K562 (cell line): ENCODE data around the gene PCMTD2. TPM values are rescaled to one million over a fixed set of nuclear protein-coding genes. Genes with fewer than 3 reads are reported as not detected.

Source experiments
- ARID2 ChIP-seq: fragments of 450-650 bp; IDR thresholded peaks from 2 replicates; pipeline ENCODE4 v1.6.1; 2017; ENCODE audit warnings: antibody characterized with exemption, mild to moderate bottlenecking
- ARID3A ChIP-seq: IDR thresholded peaks from 2 replicates; pipeline ENCODE4 v1.6.1; 2012; ENCODE audit warnings: low read depth, low read length, improper control_type of control experiment, borderline replicate concordance
- ELF2 ChIP-seq: fragments of 250-450 bp; sonication (Bioruptor Pico); IDR thresholded peaks from 2 replicates; pipeline ENCODE4 v1.5.0; 2021; ENCODE audit warnings: mild to moderate bottlenecking
- FOXP4 ChIP-seq: sonication (generic); formaldehyde crosslinking; IDR thresholded peaks from 2 replicates; pipeline ENCODE4 v1.8.0; 2022; ENCODE audit warnings: mild to moderate bottlenecking, missing genetic modification reagents, borderline replicate concordance
- GABPB2 ChIP-seq: fragments of 250-450 bp; sonication (Bioruptor Pico); conservative IDR thresholded peaks from 2 replicates; pipeline ENCODE4 v1.5.1; 2021; ENCODE audit warnings: mild to moderate bottlenecking
- HNRNPUL1 ChIP-seq: fragments of 200-400 bp; formaldehyde crosslinking; IDR thresholded peaks from 2 replicates; pipeline ENCODE4 v1.6.1; 2017; ENCODE audit warnings: low read length
- HSF4 ChIP-seq: fragments of 250-450 bp; sonication (Bioruptor Pico); IDR thresholded peaks from 2 replicates; pipeline ENCODE4 v2.1.2; 2022; ENCODE audit warnings: mild to moderate bottlenecking, moderate library complexity, borderline replicate concordance
- IRF2 ChIP-seq: sonication (generic); formaldehyde crosslinking; IDR thresholded peaks from 2 replicates; pipeline ENCODE4 v1.8.1; 2022; ENCODE audit warnings: mild to moderate bottlenecking, missing genetic modification reagents
- JUND ChIP-seq, 2 experiments: IDR thresholded peaks; 2 replicates in 1 of 2; 3 replicates in 1 of 2; pipeline ENCODE4 v1.6.1; 2011; ENCODE audit warnings: borderline replicate concordance in 2 of 2, low read depth in 2 of 2, low read length in 2 of 2, improper control_type of control experiment in 1 of 2, missing biosample characterization in 1 of 2, missing genetic modification characterization in 1 of 2, missing genetic modification reagents in 1 of 2
- KDM4B ChIP-seq, 2 experiments: fragments of 450-650 bp in 1 of 2; sonication (generic) in 1 of 2; IDR thresholded peaks; 2 replicates each; pipeline ENCODE4 v1.6.1; 2016 to 2017; ENCODE audit warnings: borderline replicate concordance in 2 of 2, antibody characterized with exemption in 1 of 2, low read depth in 1 of 2, mild to moderate bottlenecking in 1 of 2
- LCOR ChIP-seq: sonication (generic); formaldehyde crosslinking; IDR thresholded peaks from 2 replicates; pipeline ENCODE4 v1.8.0; 2022; ENCODE audit warnings: mild to moderate bottlenecking, missing genetic modification reagents
- POLR2H ChIP-seq: IDR thresholded peaks from 2 replicates; pipeline ENCODE4 v1.6.1; 2016; ENCODE audit warnings: missing genetic modification characterization, low read depth, mild to moderate bottlenecking, control low read depth, missing compliant biosample characterization, moderate library complexity
- PYGO2 ChIP-seq: fragments of 450-650 bp; IDR thresholded peaks from 2 replicates; pipeline ENCODE4 v1.6.1; 2016; ENCODE audit warnings: mild to moderate bottlenecking, missing genetic modification characterization, moderate library complexity, missing compliant biosample characterization
- SMARCE1 ChIP-seq: fragments of 450-650 bp; IDR thresholded peaks from 2 replicates; pipeline ENCODE4 v1.7.1; 2016; ENCODE audit warnings: mild to moderate bottlenecking
- SMC3 ChIP-seq: conservative IDR thresholded peaks from 2 replicates; pipeline ENCODE4 v1.6.1; 2011; ENCODE audit warnings: low read depth, low read length, improper control_type of control experiment; ENCODE audit not compliant: insufficient read depth
- STAG1 ChIP-seq: sonication (generic); formaldehyde crosslinking; IDR thresholded peaks from 2 replicates; pipeline ENCODE4 v1.5.0; 2020; ENCODE audit warnings: missing genetic modification reagents, borderline replicate concordance
- ZBED1 ChIP-seq: IDR thresholded peaks from 2 replicates; pipeline ENCODE4 v1.6.1; 2014
- ZNF143 ChIP-seq: sonication (generic); formaldehyde crosslinking; IDR thresholded peaks from 2 replicates; pipeline ENCODE4 v1.9.0; 2022; ENCODE audit warnings: mild to moderate bottlenecking, missing genetic modification reagents
- ZNF274 ChIP-seq: IDR thresholded peaks from 2 replicates; pipeline ENCODE4 v1.6.1; 2011; ENCODE audit warnings: low read depth, mild to moderate bottlenecking, low read length, moderate library complexity, borderline replicate concordance
- ZNF507 ChIP-seq: conservative IDR thresholded peaks from 2 replicates; pipeline ENCODE4 v1.6.1; 2017; ENCODE audit warnings: missing genetic modification characterization, missing compliant biosample characterization
- ZNF764 ChIP-seq: fragments of 250-450 bp; sonication (Bioruptor Pico); IDR thresholded peaks from 2 replicates; pipeline ENCODE4 v1.4.0; 2020; ENCODE audit warnings: low read depth, mild to moderate bottlenecking, moderate library complexity
- polyA plus RNA-seq, 8 experiments: library from polyadenylated mRNA; depleted of rRNA in 4 of 8; stranded (reverse) in 5 of 8; unstranded in 3 of 8; fragments of >200 nt; fragmentation: Nextera tagmentation in 2 of 8; fragmentation: Illumina TruSeq in 1 of 8; extraction: Ambion mirVana in 2 of 8; extraction: Trizol in 1 of 8; gene quantifications; 2 replicates each; pipeline versions ENCODE4 v1.2.1 to v1.2.3, GENCODE V29; 2011 to 2014; ENCODE audit warnings: inconsistent platforms in 1 of 8, missing spikeins in 1 of 8
- total RNA-seq, 7 experiments: library from RNA; depleted of rRNA in 6 of 7; stranded (reverse); fragments of >200 nt in 6 of 7; fragmentation: Illumina TruSeq in 2 of 7; extraction: Trizol in 2 of 7; gene quantifications; 2 replicates each; pipeline versions ENCODE4 v1.2.1 to v1.2.3, GENCODE V29; 2011 to 2021; ENCODE audit warnings: low replicate concordance in 1 of 7

PCMTD2 gene
- total and polyA plus RNA-seq, 9 of the 15 experiments (the other 6 are each of a cell fraction or from before 2014, with no cell fraction given): 11.3 to 49.3 (median 28.4) TPM

GRCh38 chr20:64255361-64256281 is at the start of gene PCMTD2 (continued):
- TF ChIP-seq SMC3: no peak
- peak; percentile 49 for TF ChIP-seq JUND (IDR thresholded peaks at IDR 0.05; ENCODE audit: borderline replicate concordance, low read depth, low read length)
- TF ChIP-seq JUND (tag; IDR thresholded peaks at IDR 0.05; ENCODE audit: borderline replicate concordance, low read depth, low read length): no peak
- no peak for TF ChIP-seq ZNF143 (CRISPR knock-in tag)
- no peak; the same call in 1 of the 2 replicates for TF ChIP-seq SMARCE1
- no peak for TF ChIP-seq ZNF274
- TF ChIP-seq ZNF507 (tag): no peak
- no peak for TF ChIP-seq ZNF764 (CRISPR knock-in tag)
- peak; percentile 43; the same call in 1 of the 2 replicates for TF ChIP-seq POLR2H (tag)
- TF ChIP-seq STAG1 (CRISPR knock-in tag): peak; percentile 36; the same call in 1 of the 2 replicates
- no peak for TF ChIP-seq KDM4B (IDR thresholded peaks at IDR 0.05; ENCODE audit: borderline replicate concordance in 2 of 2, low read depth in 1 of 2)
- no peak for TF ChIP-seq ELF2
- peak; percentile 70; the same call in 1 of the 2 replicates for TF ChIP-seq IRF2 (CRISPR knock-in tag)
- TF ChIP-seq GABPB2 (CRISPR knock-in tag): no peak
- TF ChIP-seq ARID3A: no peak
- peak; percentile 95 for TF ChIP-seq FOXP4 (CRISPR knock-in tag)
- TF ChIP-seq HSF4 (CRISPR knock-in tag): no peak
- TF ChIP-seq HNRNPUL1: no peak
- no peak for TF ChIP-seq ARID2
- TF ChIP-seq ZBED1: no peak
- TF ChIP-seq PYGO2: no peak
- TF ChIP-seq LCOR (CRISPR knock-in tag): no peak; the same call in 1 of the 2 replicates
